Measurements from ENCODE around the gene FAM53C. TPM values are rescaled to one million over a fixed set of nuclear protein-coding genes. Genes with fewer than 3 reads are reported as not detected.

The FAM53C gene
- total and polyA plus RNA-seq, 10 of the 15 experiments (the other 5 are each of a cell fraction or from before 2014, with no cell fraction given) = 8.0 to 31.3 (median 24.0) TPM

GRCh38 chr5:138331449-138332368 lies 6.4 kb upstream of the FAM53C start, which contains the start of gene CDC25C:
TSS of gene CDC25C (minus strand) at chr5:138331804. CDS start at chr5:138331180, 624 bp downstream.
- H3K4me1 ChIP-seq (ENCODE audit: control insufficient read depth, insufficient read depth, low read length) = no peaks in the 10 kb centered on the region; the same call in 1 of the 2 replicates
- H3K4me2 ChIP-seq (ENCODE audit: control insufficient read depth, insufficient read depth) = peak within 1 kb of the TSS; percentile 75
- ChIA-PET POLR2A (interaction anchor here (0.5 to 2.7 kb wide), 12 partner anchors 8 to 443 kb away, joined by 3 to 33 read pairs (median 4); partner anchors contain the start of genes CDC23, KDM3B and PKD2L2), CTCF (interaction anchor here (0.8 to 6.7 kb wide), 10 partner anchors 12 to 172 kb away, joined by 3 to 86 read pairs (median 4); partner anchors contain the start of genes CDC23 and KDM3B), SMC1A (ENCODE audit: uncharacterized antibody, unreplicated experiment) (interaction anchor here (0.7 to 2.9 kb wide), 3 partner anchors 20 to 29 kb away, joined by 4 to 17 read pairs (median 5); partner anchors contain the start of gene KDM3B), RAD21 (ENCODE audit: unreplicated experiment) (interaction anchor here (0.6 to 2.0 kb wide), 8 partner anchors 9 to 211 kb away, joined by 3 to 14 read pairs (median 4); partner anchors contain the start of genes CDC23, ETF1, KDM3B and KIF20A)
- no TSS peak for BruUV-seq (replicated peaks)
- H3K27me3 ChIP-seq (replicated peaks in 1 of 2; ENCODE audit: control insufficient read depth in 2 of 2, insufficient read depth in 2 of 2, low read length in 1 of 2) = no peaks in the 10 kb centered on the region
- H3K36me3 ChIP-seq (ENCODE audit: control insufficient read depth in 2 of 2, insufficient read depth in 2 of 2, low read length in 1 of 2) = no peaks in the 10 kb centered on the region
- ATAC-seq (peak; percentile 100), DNase-seq (ENCODE audit: low read depth, low spot score) (peak; percentile 96), FAIRE-seq (peak; percentile 99)
- H2AFZ ChIP-seq (ENCODE audit: control insufficient read depth, low read depth, low read length) = peak within 1 kb of the TSS; percentile 95
- WGBS (ENCODE audit: insufficient coverage, insufficient replicate concordance, low lambda C conversion rate, missing lambda C conversion rate) = 2% methylated on average over 55 of the region's 55 CpGs
- no peaks in the 10 kb centered on the region for H4K20me1 ChIP-seq (ENCODE audit: control insufficient read depth, insufficient read depth)
- peak within 1 kb of the TSS; percentile 69 for H3K9ac ChIP-seq (ENCODE audit: control insufficient read depth, insufficient read depth, low read length)
- in situ Hi-C loops (cut with MboI) = no loop called here
- intact Hi-C loops (cut with micrococcal nuclease; ENCODE audit: unreplicated experiment) = no loop called here
- H3K4me3 ChIP-seq = peak within 1 kb of the TSS; percentile 95
- H3K27ac ChIP-seq (ENCODE audit: control insufficient read depth, insufficient read depth) = peak within 1 kb of the TSS; percentile 43
- H3K9me3 ChIP-seq (replicated peaks; ENCODE audit: control insufficient read depth, insufficient read depth, low read length) = no peaks in the 10 kb centered on the region
- H3K79me2 ChIP-seq (ENCODE audit: control insufficient read depth, insufficient read depth, low read length) = peaks cover 6% of the 10 kb centered on the region
- no peak for TF ChIP-seq ZZZ3 (IDR thresholded peaks at IDR 0.05; ENCODE audit: control insufficient read depth, insufficient read length, low read depth)
- TF ChIP-seq BCL11A (IDR thresholded peaks at IDR 0.05; ENCODE audit: low read depth, low read length) = no peak
- TF ChIP-seq, protein P1, sequence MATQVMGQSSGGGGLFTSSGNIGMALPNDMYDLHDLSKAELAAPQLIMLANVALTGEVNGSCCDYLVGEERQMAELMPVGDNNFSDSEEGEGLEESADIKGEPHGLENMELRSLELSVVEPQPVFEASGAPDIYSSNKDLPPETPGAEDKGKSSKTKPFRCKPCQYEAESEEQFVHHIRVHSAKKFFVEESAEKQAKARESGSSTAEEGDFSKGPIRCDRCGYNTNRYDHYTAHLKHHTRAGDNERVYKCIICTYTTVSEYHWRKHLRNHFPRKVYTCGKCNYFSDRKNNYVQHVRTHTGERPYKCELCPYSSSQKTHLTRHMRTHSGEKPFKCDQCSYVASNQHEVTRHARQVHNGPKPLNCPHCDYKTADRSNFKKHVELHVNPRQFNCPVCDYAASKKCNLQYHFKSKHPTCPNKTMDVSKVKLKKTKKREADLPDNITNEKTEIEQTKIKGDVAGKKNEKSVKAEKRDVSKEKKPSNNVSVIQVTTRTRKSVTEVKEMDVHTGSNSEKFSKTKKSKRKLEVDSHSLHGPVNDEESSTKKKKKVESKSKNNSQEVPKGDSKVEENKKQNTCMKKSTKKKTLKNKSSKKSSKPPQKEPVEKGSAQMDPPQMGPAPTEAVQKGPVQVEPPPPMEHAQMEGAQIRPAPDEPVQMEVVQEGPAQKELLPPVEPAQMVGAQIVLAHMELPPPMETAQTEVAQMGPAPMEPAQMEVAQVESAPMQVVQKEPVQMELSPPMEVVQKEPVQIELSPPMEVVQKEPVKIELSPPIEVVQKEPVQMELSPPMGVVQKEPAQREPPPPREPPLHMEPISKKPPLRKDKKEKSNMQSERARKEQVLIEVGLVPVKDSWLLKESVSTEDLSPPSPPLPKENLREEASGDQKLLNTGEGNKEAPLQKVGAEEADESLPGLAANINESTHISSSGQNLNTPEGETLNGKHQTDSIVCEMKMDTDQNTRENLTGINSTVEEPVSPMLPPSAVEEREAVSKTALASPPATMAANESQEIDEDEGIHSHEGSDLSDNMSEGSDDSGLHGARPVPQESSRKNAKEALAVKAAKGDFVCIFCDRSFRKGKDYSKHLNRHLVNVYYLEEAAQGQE (IDR thresholded peaks at IDR 0.05; ENCODE audit: low read depth, low read length) = no peak
- TF ChIP-seq RUNX3 (IDR thresholded peaks at IDR 0.05; ENCODE audit: low read length) = no peak
- peak; percentile 74 for TF ChIP-seq POLR2AphosphoS5 (IDR thresholded peaks at IDR 0.05; ENCODE audit: low read length)
- TF ChIP-seq IRF4 (IDR thresholded peaks at IDR 0.05; ENCODE audit: low read depth, low read length) = no peak
- TF ChIP-seq CHD2 (IDR thresholded peaks at IDR 0.05; ENCODE audit: borderline replicate concordance, low read depth, low read length) = peak; percentile 91
- no peak for TF ChIP-seq PAX8 (IDR thresholded peaks at IDR 0.05)
- no peak for TF ChIP-seq MYC (IDR thresholded peaks at IDR 0.05; ENCODE audit: insufficient read depth, insufficient read length, insufficient replicate concordance, low read length, severe bottlenecking)
- 0 out of 2 replicates have a peak, but pooled peaks have one; percentile 14 for TF ChIP-seq ESRRA (IDR thresholded peaks at IDR 0.05; ENCODE audit: low read length)
- peak; percentile 63 for TF ChIP-seq FOS (IDR thresholded peaks at IDR 0.05; ENCODE audit: borderline replicate concordance, extremely low read depth, insufficient read length)
- TF ChIP-seq CHD4 (IDR thresholded peaks at IDR 0.05) = no peak
- TF ChIP-seq SUPT20H (IDR thresholded peaks at IDR 0.05; ENCODE audit: borderline replicate concordance, control insufficient read depth, low read depth, low read length) = no peak
- peak; percentile 90 for TF ChIP-seq IRF3 (IDR thresholded peaks at IDR 0.05)
- TF ChIP-seq JUNB (IDR thresholded peaks at IDR 0.05) = no peak
- TF ChIP-seq ZSCAN29 (IDR thresholded peaks at IDR 0.05) = no peak
- TF ChIP-seq, protein P2, sequence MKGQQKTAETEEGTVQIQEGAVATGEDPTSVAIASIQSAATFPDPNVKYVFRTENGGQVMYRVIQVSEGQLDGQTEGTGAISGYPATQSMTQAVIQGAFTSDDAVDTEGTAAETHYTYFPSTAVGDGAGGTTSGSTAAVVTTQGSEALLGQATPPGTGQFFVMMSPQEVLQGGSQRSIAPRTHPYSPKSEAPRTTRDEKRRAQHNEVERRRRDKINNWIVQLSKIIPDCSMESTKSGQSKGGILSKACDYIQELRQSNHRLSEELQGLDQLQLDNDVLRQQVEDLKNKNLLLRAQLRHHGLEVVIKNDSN (IDR thresholded peaks at IDR 0.05; ENCODE audit: borderline replicate concordance, extremely low read length, insufficient read depth, low read depth, low read length) = peak; percentile 48
- 0 out of 2 replicates have a peak, but pooled peaks have one; percentile 51 for TF ChIP-seq RFX5 (IDR thresholded peaks at IDR 0.05; ENCODE audit: low read depth, low read length)

Data from GM12878 (cell line).